Right lobe of liver (tissue), 4 donors: ENCODE data around the gene SUN3.
"Not testable (repeated sequence)": the region's sequence is repeated elsewhere in the genome, so short reads cannot be mapped to it uniquely, and the experiment has no call there.

Experiments
- CTCF ChIP-seq, 4 donors: fragments of 200-600 bp in 3 of 4; fragments of 450-650 bp in 1 of 4; IDR thresholded peaks; one replicate each; pipeline versions ENCODE4 v1.5.1 to v1.8.0; 2016 to 2022; ENCODE audit warnings: antibody characterized with exemption in 4 of 4, mild to moderate bottlenecking in 2 of 4
- POLR2A ChIP-seq: fragments of 450-650 bp; IDR thresholded peaks from one replicate; pipeline ENCODE4 v1.6.1; 2017; ENCODE audit warnings: antibody characterized with exemption, mild to moderate bottlenecking
- donor health status: DM: no; HTN: no; CAD: no.
- donor health status: DM: no; HTN: no; CAD: no.
- donor health status: DM: no; HTN: yes; CAD: no.

GRCh38 chr7:47989607-47990400 is 39.1 kb downstream of the SUN3 start:
- not testable (repeated sequence) for TF ChIP-seq CTCF (IDR thresholded peaks at IDR 0.05); POLR2A
